ENCODE data around the gene UBAC2. TPM values are rescaled to one million over a fixed set of nuclear protein-coding genes. Genes with fewer than 3 reads are reported as not detected.

UBAC2 gene
- total RNA-seq, 2 donors from 2014 or later: 72.7 to 80.4 TPM

- no peak overlapping the region for H3K27ac Mint-ChIP-seq
- Histone ChIP-seq H3K4me1 (ENCODE audit: control insufficient read depth, insufficient read depth, low read length) (no peaks in the 10 kb centered on the region), H3K27ac (ENCODE audit: low read depth, low read length) (no peak overlapping the region), H3K9ac (ENCODE audit: extremely low read depth, low read length, poor library complexity, severe bottlenecking) (no peak overlapping the region), H3K9me3 (ENCODE audit: control insufficient read depth, low read length) (no peaks in the 10 kb centered on the region), H3K36me3 (ENCODE audit: control insufficient read depth, insufficient read depth, low read length) (peaks cover 32% of the 10 kb centered on the region), H3K27me3 (ENCODE audit: control insufficient read depth, insufficient read depth, low read length, poor library complexity, severe bottlenecking) (no peaks in the 10 kb centered on the region), H3K4me3 (ENCODE audit: low read length) (no peak overlapping the region)
- 100% methylated on average over 1 of the region's 2 CpGs; no CpG with 5 or more reads in 1 of the 2 experiments for WGBS, 2 experiments (ENCODE audit: insufficient coverage in 1 of 2, insufficient read length in 1 of 2)
- H3K4me3 Mint-ChIP-seq: no peak overlapping the region
- H3K4me1 Mint-ChIP-seq: peaks cover 5% of the 10 kb centered on the region
- TF ChIP-seq, protein P1, sequence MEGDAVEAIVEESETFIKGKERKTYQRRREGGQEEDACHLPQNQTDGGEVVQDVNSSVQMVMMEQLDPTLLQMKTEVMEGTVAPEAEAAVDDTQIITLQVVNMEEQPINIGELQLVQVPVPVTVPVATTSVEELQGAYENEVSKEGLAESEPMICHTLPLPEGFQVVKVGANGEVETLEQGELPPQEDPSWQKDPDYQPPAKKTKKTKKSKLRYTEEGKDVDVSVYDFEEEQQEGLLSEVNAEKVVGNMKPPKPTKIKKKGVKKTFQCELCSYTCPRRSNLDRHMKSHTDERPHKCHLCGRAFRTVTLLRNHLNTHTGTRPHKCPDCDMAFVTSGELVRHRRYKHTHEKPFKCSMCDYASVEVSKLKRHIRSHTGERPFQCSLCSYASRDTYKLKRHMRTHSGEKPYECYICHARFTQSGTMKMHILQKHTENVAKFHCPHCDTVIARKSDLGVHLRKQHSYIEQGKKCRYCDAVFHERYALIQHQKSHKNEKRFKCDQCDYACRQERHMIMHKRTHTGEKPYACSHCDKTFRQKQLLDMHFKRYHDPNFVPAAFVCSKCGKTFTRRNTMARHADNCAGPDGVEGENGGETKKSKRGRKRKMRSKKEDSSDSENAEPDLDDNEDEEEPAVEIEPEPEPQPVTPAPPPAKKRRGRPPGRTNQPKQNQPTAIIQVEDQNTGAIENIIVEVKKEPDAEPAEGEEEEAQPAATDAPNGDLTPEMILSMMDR (conservative IDR thresholded peaks at IDR 0.05): no peak
- no peaks in the 10 kb centered on the region for H3K9me3 Mint-ChIP-seq
- no peaks in the 10 kb centered on the region for H3K27me3 Mint-ChIP-seq (ENCODE audit: insufficient read depth)
- DNase-seq: no peak
- peaks cover 18% of the 10 kb centered on the region for H3K36me3 Mint-ChIP-seq (ENCODE audit: low read depth)
These were observed 134.4 kb downstream of the UBAC2 start for GRCh38 chr13:99335087-99335486.

DNA sequence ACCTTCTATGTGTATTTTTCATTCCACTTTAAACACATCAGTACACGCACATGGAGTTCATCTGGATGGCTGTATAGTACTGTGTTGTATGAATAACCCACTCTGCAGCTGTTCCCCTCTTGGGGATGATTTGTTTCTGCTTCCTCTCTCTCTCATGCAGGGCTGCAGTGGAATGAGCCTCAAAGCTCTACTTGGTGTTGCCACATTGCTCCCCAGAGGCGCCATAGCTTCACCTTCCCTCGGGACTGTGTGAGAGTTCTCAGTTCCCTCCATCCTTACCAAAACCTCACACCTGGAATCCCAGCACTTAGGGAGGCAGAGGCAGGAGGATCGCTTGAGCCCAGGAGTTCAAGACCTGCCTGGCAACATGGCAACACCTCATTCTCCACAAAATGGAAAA lies 134.9 kb downstream of the UBAC2 start:
- H3K9ac ChIP-seq (ENCODE audit: extremely low read depth, low read length, poor library complexity, severe bottlenecking): no peak overlapping the region
- H3K4me3 ChIP-seq (ENCODE audit: low read length): no peak overlapping the region
- H3K4me1 ChIP-seq (ENCODE audit: control insufficient read depth, insufficient read depth, low read length): no peaks in the 10 kb centered on the region
- no peaks in the 10 kb centered on the region for H3K9me3 Mint-ChIP-seq
- H3K27me3 ChIP-seq (ENCODE audit: control insufficient read depth, insufficient read depth, low read length, poor library complexity, severe bottlenecking): no peaks in the 10 kb centered on the region
- H3K36me3 ChIP-seq (ENCODE audit: control insufficient read depth, insufficient read depth, low read length): peaks cover 37% of the 10 kb centered on the region
- WGBS, 2 experiments (ENCODE audit: insufficient coverage in 1 of 2, insufficient read length in 1 of 2): 98% methylated on average over 3 of the region's 4 CpGs; no CpG with 5 or more reads in 1 of the 2 experiments
- H3K4me3 Mint-ChIP-seq: no peak overlapping the region
- TF ChIP-seq, protein P1 (conservative IDR thresholded peaks at IDR 0.05): no peak
- no peaks in the 10 kb centered on the region for H3K27me3 Mint-ChIP-seq (ENCODE audit: insufficient read depth)
- no peak for DNase-seq
- no peak overlapping the region for H3K27ac ChIP-seq (ENCODE audit: low read depth, low read length)
- peaks cover 5% of the 10 kb centered on the region for H3K4me1 Mint-ChIP-seq
- no peaks in the 10 kb centered on the region for H3K9me3 ChIP-seq (ENCODE audit: control insufficient read depth, low read length)
- peak overlapping the region; percentile 38 for H3K27ac Mint-ChIP-seq
- H3K36me3 Mint-ChIP-seq (ENCODE audit: low read depth): peaks cover 23% of the 10 kb centered on the region

DNA sequence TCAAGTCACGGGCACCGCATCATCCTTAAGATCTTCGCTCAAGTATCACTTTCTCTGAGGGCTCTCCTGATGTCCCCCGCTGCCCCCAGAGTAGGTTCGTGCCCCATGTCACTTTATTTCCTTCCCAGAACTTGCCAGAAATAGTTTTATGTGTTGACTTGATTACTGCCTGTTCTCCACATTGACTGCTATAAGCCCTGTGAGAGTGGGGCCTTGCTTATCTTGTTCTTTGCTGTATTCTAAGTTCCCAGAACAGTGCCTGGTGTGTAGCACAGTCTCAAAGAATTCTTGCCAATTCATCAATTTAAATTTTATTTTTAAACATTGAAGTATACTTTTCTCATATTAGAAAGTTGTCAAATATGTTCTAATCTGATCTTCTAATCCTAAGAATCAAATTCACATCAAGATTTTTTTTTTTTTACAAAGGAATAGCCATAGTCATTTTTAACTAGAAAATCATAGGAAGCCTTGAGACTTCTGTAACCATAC lies 138.6 kb downstream of the UBAC2 start:
- TF ChIP-seq, protein P1 (conservative IDR thresholded peaks at IDR 0.05): no peak
- peak overlapping the region; percentile 18 for H3K27ac Mint-ChIP-seq
- no peak overlapping the region for H3K27ac ChIP-seq (ENCODE audit: low read depth, low read length)
- no peaks in the 10 kb centered on the region for H3K27me3 Mint-ChIP-seq (ENCODE audit: insufficient read depth)
- H3K9me3 Mint-ChIP-seq: no peaks in the 10 kb centered on the region
- H3K9me3 ChIP-seq (ENCODE audit: control insufficient read depth, low read length): no peaks in the 10 kb centered on the region
- H3K36me3 Mint-ChIP-seq (ENCODE audit: low read depth): peaks cover 43% of the 10 kb centered on the region
- no peaks in the 10 kb centered on the region for H3K4me1 ChIP-seq (ENCODE audit: control insufficient read depth, insufficient read depth, low read length)
- no peak overlapping the region for H3K4me3 Mint-ChIP-seq
- H3K36me3 ChIP-seq (ENCODE audit: control insufficient read depth, insufficient read depth, low read length): peaks cover 58% of the 10 kb centered on the region
- H3K27me3 ChIP-seq (ENCODE audit: control insufficient read depth, insufficient read depth, low read length, poor library complexity, severe bottlenecking): no peaks in the 10 kb centered on the region
- no peak for DNase-seq
- no peak overlapping the region for H3K9ac ChIP-seq (ENCODE audit: extremely low read depth, low read length, poor library complexity, severe bottlenecking)
- 92 to 98% methylated on average over 5 of the region's 5 CpGs for WGBS, 2 experiments (ENCODE audit: insufficient coverage in 1 of 2, insufficient read length in 1 of 2)
- no peaks in the 10 kb centered on the region for H3K4me1 Mint-ChIP-seq
- no peak overlapping the region for H3K4me3 ChIP-seq (ENCODE audit: low read length)
